ENCODE measurements around the gene CHAMP1. TPM values are rescaled to one million over a fixed set of nuclear protein-coding genes. Genes with fewer than 3 reads are reported as not detected.

Gene CHAMP1
- total and polyA plus RNA-seq, 8 donors: 1.7 to 40.6 (median 7.7) TPM

DNA sequence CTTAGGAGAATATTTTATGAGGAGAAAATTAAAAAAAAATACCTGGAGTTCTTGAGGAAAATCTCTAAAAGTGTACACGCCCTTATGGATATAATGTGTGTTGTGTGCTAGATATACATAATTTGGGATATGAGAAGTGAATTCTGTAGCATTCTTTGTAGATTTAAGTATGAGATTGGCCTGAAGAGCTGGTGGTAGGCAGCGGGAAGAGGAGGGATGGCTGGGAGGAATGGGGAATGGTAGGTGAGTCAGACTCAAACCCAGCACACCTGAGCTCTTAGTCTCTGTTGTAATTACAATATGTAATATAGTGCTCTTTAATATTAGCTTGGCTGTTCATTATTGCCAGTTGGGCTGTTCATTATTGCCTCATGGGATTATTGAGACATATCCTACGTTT, 7.0 kb downstream of the CHAMP1 start:
- intact Hi-C loops (cut with DNase I; ENCODE audit: low total_unique reads): no loop called here
- DNase-seq: no peak
- H3K27ac ChIP-seq: no peak overlapping the region
- peaks cover 22 to 57% (median 39%) of the 10 kb centered on the region in 4 donors for H3K4me1 ChIP-seq
- no peaks in the 10 kb centered on the region for H3K27me3 ChIP-seq
- TF ChIP-seq, protein P1, sequence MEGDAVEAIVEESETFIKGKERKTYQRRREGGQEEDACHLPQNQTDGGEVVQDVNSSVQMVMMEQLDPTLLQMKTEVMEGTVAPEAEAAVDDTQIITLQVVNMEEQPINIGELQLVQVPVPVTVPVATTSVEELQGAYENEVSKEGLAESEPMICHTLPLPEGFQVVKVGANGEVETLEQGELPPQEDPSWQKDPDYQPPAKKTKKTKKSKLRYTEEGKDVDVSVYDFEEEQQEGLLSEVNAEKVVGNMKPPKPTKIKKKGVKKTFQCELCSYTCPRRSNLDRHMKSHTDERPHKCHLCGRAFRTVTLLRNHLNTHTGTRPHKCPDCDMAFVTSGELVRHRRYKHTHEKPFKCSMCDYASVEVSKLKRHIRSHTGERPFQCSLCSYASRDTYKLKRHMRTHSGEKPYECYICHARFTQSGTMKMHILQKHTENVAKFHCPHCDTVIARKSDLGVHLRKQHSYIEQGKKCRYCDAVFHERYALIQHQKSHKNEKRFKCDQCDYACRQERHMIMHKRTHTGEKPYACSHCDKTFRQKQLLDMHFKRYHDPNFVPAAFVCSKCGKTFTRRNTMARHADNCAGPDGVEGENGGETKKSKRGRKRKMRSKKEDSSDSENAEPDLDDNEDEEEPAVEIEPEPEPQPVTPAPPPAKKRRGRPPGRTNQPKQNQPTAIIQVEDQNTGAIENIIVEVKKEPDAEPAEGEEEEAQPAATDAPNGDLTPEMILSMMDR (IDR thresholded peaks at IDR 0.05): no peak
- no peak for TF ChIP-seq EP300 (IDR thresholded peaks at IDR 0.05)
- TF ChIP-seq POLR2A (IDR thresholded peaks at IDR 0.05): no peak
- no peak for TF ChIP-seq POLR2AphosphoS5 (IDR thresholded peaks at IDR 0.05)
- H3K4me3 ChIP-seq: no peak overlapping the region
- no peaks in the 10 kb centered on the region for H3K9me3 ChIP-seq
- peaks cover 35 to 59% (median 55%) of the 10 kb centered on the region in 4 donors for H3K36me3 ChIP-seq
- 89 to 97% (median 94%) methylated on average over 3 of the region's 3 CpGs for WGBS, 5 donors

DNA sequence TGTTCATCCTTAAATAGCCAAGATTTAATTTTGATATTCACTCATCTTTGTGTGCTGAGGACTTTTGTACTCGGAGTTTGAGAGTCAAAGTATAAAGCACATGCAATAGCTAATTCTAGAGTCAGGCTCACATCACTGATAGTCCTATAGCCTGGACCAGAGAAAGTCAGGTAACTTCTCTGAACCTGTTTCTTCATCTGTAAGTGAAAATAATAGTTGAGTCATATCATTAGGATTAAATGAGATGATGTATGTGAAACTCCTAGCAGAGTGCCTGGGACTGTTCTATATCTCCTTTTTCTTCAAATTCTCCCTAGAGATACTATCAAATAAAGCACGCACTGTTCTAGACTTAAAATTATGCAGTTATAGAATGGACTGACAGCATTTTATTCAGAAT, 9.0 kb downstream of the CHAMP1 start:
- peaks cover 35 to 69% (median 64%) of the 10 kb centered on the region in 4 donors for H3K36me3 ChIP-seq
- DNase-seq: no peak
- no peak overlapping the region for H3K4me3 ChIP-seq
- 90 to 98% (median 95%) methylated on average over 2 of the region's 2 CpGs for WGBS, 5 donors
- TF ChIP-seq POLR2AphosphoS5 (IDR thresholded peaks at IDR 0.05) (no peak), POLR2A (IDR thresholded peaks at IDR 0.05) (no peak), EP300 (IDR thresholded peaks at IDR 0.05) (no peak)
- TF ChIP-seq, protein P1 (IDR thresholded peaks at IDR 0.05): no peak
- no peak overlapping the region for H3K27ac ChIP-seq
- peaks cover 5 to 38% (median 24%) of the 10 kb centered on the region in 4 donors for H3K4me1 ChIP-seq
- intact Hi-C loops (cut with DNase I; ENCODE audit: low total_unique reads): no loop called here
- H3K9me3 ChIP-seq: no peaks in the 10 kb centered on the region
- H3K27me3 ChIP-seq: no peaks in the 10 kb centered on the region

DNA sequence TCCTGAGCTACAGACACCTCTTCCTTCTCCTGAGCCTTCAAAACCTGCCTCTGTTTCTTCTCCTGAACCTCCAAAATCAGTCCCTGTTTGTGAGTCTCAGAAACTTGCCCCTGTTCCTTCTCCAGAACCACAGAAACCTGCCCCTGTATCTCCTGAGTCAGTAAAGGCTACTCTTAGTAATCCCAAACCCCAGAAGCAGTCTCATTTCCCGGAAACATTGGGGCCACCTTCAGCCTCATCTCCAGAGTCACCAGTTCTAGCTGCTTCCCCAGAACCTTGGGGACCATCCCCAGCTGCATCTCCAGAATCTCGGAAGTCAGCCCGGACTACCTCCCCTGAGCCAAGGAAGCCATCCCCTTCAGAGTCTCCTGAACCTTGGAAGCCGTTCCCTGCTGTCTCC, 10.0 kb downstream of the CHAMP1 start:
- Histone ChIP-seq H3K27ac (no peak overlapping the region), H3K4me1 (peaks cover 4 to 28% (median 14%) of the 10 kb centered on the region in 4 donors), H3K4me3 (no peak overlapping the region), H3K36me3 (peaks cover 35 to 75% (median 70%) of the 10 kb centered on the region in 4 donors), H3K9me3 (no peaks in the 10 kb centered on the region), H3K27me3 (no peaks in the 10 kb centered on the region)
- 91 to 99% (median 96%) methylated on average over 4 of the region's 4 CpGs for WGBS, 5 donors
- DNase-seq: no peak
- TF ChIP-seq POLR2AphosphoS5 (IDR thresholded peaks at IDR 0.05) (no peak), EP300 (IDR thresholded peaks at IDR 0.05) (no peak), POLR2A (IDR thresholded peaks at IDR 0.05) (no peak)
- TF ChIP-seq, protein P1 (IDR thresholded peaks at IDR 0.05): no peak
- intact Hi-C loops (cut with DNase I; ENCODE audit: low total_unique reads): no loop called here

DNA sequence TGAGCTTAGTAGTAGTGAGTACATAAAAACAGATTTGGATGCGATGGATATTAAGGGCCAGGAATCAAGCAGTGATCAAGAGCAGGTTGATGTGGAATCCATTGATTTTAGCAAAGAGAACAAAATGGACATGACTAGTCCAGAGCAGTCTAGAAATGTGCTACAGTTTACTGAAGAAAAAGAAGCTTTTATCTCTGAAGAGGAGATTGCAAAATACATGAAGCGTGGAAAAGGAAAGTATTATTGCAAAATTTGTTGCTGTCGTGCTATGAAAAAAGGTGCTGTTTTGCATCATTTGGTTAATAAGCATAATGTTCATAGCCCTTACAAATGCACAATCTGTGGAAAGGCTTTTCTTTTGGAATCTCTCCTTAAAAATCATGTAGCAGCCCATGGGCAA, 11.4 kb downstream of the CHAMP1 start:
- TF ChIP-seq, protein P1 (IDR thresholded peaks at IDR 0.05): no peak
- TF ChIP-seq POLR2A (IDR thresholded peaks at IDR 0.05) (no peak), POLR2AphosphoS5 (IDR thresholded peaks at IDR 0.05) (no peak), EP300 (IDR thresholded peaks at IDR 0.05) (no peak)
- H3K9me3 ChIP-seq: no peaks in the 10 kb centered on the region
- H3K36me3 ChIP-seq: peaks cover 35 to 69% (median 67%) of the 10 kb centered on the region in 4 donors
- H3K27me3 ChIP-seq: no peaks in the 10 kb centered on the region
- peaks cover 4 to 16% (median 7%) of the 10 kb centered on the region in 4 donors for H3K4me1 ChIP-seq
- no peak overlapping the region for H3K27ac ChIP-seq
- DNase-seq: no peak
- intact Hi-C loops (cut with DNase I; ENCODE audit: low total_unique reads): no loop called here
- H3K4me3 ChIP-seq: no peak overlapping the region
- WGBS, 5 donors: 84 to 94% (median 93%) methylated on average over 3 of the region's 3 CpGs
